ENCODE results near the gene TEC. TPM values are rescaled to one million over a fixed set of nuclear protein-coding genes. Genes with fewer than 3 reads are reported as not detected.

TEC gene
- total and polyA plus RNA-seq, 4 experiments from 2014 or later = 0.87 to 4.2 (median 2.3) TPM

- no peak overlapping the region for H3K4me3 Mint-ChIP-seq
- peaks cover 0 to 7% (median under 1%) of the 10 kb centered on the region in 8 donors for H3K9me3 Mint-ChIP-seq
- intact Hi-C loops (cut with micrococcal nuclease) = no loop called here
- no peaks in the 10 kb centered on the region for H3K4me1 ChIP-seq (ENCODE audit: insufficient read depth, low read length)
- H3K9me3 ChIP-seq (ENCODE audit: control insufficient read depth in 1 of 2, low read length in 2 of 2) = no peaks in the 10 kb centered on the region
- DNase-seq = no peak
- no peak overlapping the region for H3K27ac Mint-ChIP-seq
- no peak overlapping the region for H3K27ac ChIP-seq (ENCODE audit: low read depth, low read length)
- POLR2A ChIA-PET (ENCODE audit: partially characterized antibody) = interaction anchor here (0.6 kb wide), 1 partner anchor 47 kb away, joined by 3 read pairs; no protein-coding TSS in a partner anchor
- no peaks in the 10 kb centered on the region for H3K36me3 ChIP-seq (ENCODE audit: insufficient read depth, low read length)
- H3K4me1 Mint-ChIP-seq = peaks cover 1 to 10% (median 7%) of the 10 kb centered on the region in 4 donors
- H3K4me3 ChIP-seq (ENCODE audit: low read length in 2 of 2) = no peak overlapping the region
- peaks cover 0 to 9% of the 10 kb centered on the region in 2 donors for H3K36me3 Mint-ChIP-seq
- CTCF ChIA-PET (ENCODE audit: partially characterized antibody) = interaction anchor here (1.0 kb wide), 1 partner anchor 20 kb away, joined by 3 read pairs; no protein-coding TSS in a partner anchor
- H3K27me3 ChIP-seq (ENCODE audit: insufficient read depth, low read length) = no peaks in the 10 kb centered on the region
- peaks cover 4 to 7% of the 10 kb centered on the region in 2 donors for H3K27me3 Mint-ChIP-seq
Measured at GRCh38 chr4:48196758-48197504, 72.7 kb downstream of the TEC start.

GRCh38 chr4:48195853-48196252 is 73.8 kb downstream of the TEC start:
- peaks cover 0 to under 1% (median 0%) of the 10 kb centered on the region in 8 donors for H3K9me3 Mint-ChIP-seq

GRCh38 chr4:48195374-48195773 is 74.3 kb downstream of the TEC start:
- DNase-seq = no peak
- no peaks in the 10 kb centered on the region for H3K36me3 ChIP-seq (ENCODE audit: insufficient read depth, low read length)
- Mint-ChIP-seq H3K27me3 (peaks cover 0 to 1% of the 10 kb centered on the region in 2 donors), H3K9me3 (no peaks in the 10 kb centered on the region), H3K4me3 (no peak overlapping the region), H3K36me3 (no peaks in the 10 kb centered on the region), H3K4me1 (peaks cover 1 to 10% (median 7%) of the 10 kb centered on the region in 4 donors), H3K27ac (no peak overlapping the region)
- ChIA-PET POLR2A (ENCODE audit: partially characterized antibody) (interaction anchor here (0.5 kb wide), 1 partner anchor 463 kb away, joined by 3 read pairs; no protein-coding TSS in a partner anchor), CTCF (ENCODE audit: partially characterized antibody) (interaction anchor here (0.8 to 1.1 kb wide), 2 partner anchors 10 to 15 kb away, joined by 3 read pairs; no protein-coding TSS in a partner anchor)
- H3K4me3 ChIP-seq (ENCODE audit: low read length in 2 of 2) = no peak overlapping the region
- H3K4me1 ChIP-seq (ENCODE audit: insufficient read depth, low read length) = no peaks in the 10 kb centered on the region
- intact Hi-C loops (cut with micrococcal nuclease) = no loop called here
- no peaks in the 10 kb centered on the region for H3K27me3 ChIP-seq (ENCODE audit: insufficient read depth, low read length)
- H3K9me3 ChIP-seq (ENCODE audit: control insufficient read depth in 1 of 2, low read length in 2 of 2) = no peaks in the 10 kb centered on the region
- H3K27ac ChIP-seq (ENCODE audit: low read depth, low read length) = no peak overlapping the region

More at GRCh38 chr4:48195853-48196252, 73.8 kb downstream of the TEC start:
- Histone ChIP-seq H3K4me1 (ENCODE audit: insufficient read depth, low read length) (no peaks in the 10 kb centered on the region), H3K4me3 (ENCODE audit: low read length in 2 of 2) (no peak overlapping the region), H3K9me3 (ENCODE audit: control insufficient read depth in 1 of 2, low read length in 2 of 2) (no peaks in the 10 kb centered on the region), H3K36me3 (ENCODE audit: insufficient read depth, low read length) (no peaks in the 10 kb centered on the region), H3K27ac (ENCODE audit: low read depth, low read length) (no peak overlapping the region), H3K27me3 (ENCODE audit: insufficient read depth, low read length) (no peaks in the 10 kb centered on the region)
- Mint-ChIP-seq H3K36me3 (peaks cover 0 to under 1% of the 10 kb centered on the region in 2 donors), H3K4me1 (peaks cover 1 to 10% (median 7%) of the 10 kb centered on the region in 4 donors), H3K4me3 (no peak overlapping the region), H3K27ac (no peak overlapping the region), H3K27me3 (peaks cover under 1 to 1% of the 10 kb centered on the region in 2 donors)
- CTCF ChIA-PET (ENCODE audit: partially characterized antibody) = interaction anchor here (0.8 to 1.1 kb wide), 3 partner anchors 9 to 21 kb away, joined by 3 read pairs; no protein-coding TSS in a partner anchor
- POLR2A ChIA-PET (ENCODE audit: partially characterized antibody) = interaction anchor here (0.5 kb wide), 1 partner anchor 464 kb away, joined by 3 read pairs; no protein-coding TSS in a partner anchor
- no peak for DNase-seq
- intact Hi-C loops (cut with micrococcal nuclease) = no loop called here

GRCh38 chr4:48194971-48195370 is 74.7 kb downstream of the TEC start:
- H3K27me3 ChIP-seq (ENCODE audit: insufficient read depth, low read length) = no peaks in the 10 kb centered on the region
- intact Hi-C loops (cut with micrococcal nuclease) = no loop called here
- H3K4me1 Mint-ChIP-seq = peaks cover 1 to 10% (median 7%) of the 10 kb centered on the region in 4 donors
- no peak overlapping the region for H3K4me3 ChIP-seq (ENCODE audit: low read length in 2 of 2)
- ChIA-PET CTCF (ENCODE audit: partially characterized antibody) (interaction anchor here (1.1 kb wide), 1 partner anchor 15 kb away, joined by 3 read pairs; no protein-coding TSS in a partner anchor), POLR2A (ENCODE audit: partially characterized antibody) (no interaction called here)
- H3K9me3 Mint-ChIP-seq = no peaks in the 10 kb centered on the region
- no peaks in the 10 kb centered on the region for H3K36me3 Mint-ChIP-seq
- no peaks in the 10 kb centered on the region for H3K9me3 ChIP-seq (ENCODE audit: control insufficient read depth in 1 of 2, low read length in 2 of 2)
- no peak for DNase-seq
- H3K27ac ChIP-seq (ENCODE audit: low read depth, low read length) = no peak overlapping the region
- H3K27ac Mint-ChIP-seq = no peak overlapping the region
- H3K36me3 ChIP-seq (ENCODE audit: insufficient read depth, low read length) = no peaks in the 10 kb centered on the region
- no peaks in the 10 kb centered on the region for H3K27me3 Mint-ChIP-seq
- H3K4me1 ChIP-seq (ENCODE audit: insufficient read depth, low read length) = no peaks in the 10 kb centered on the region
- no peak overlapping the region for H3K4me3 Mint-ChIP-seq

GRCh38 chr4:48193921-48194468 is 75.6 kb downstream of the TEC start:
- Mint-ChIP-seq H3K27me3 (no peaks in the 10 kb centered on the region), H3K4me3 (no peak overlapping the region), H3K4me1 (peaks cover 1 to 10% (median 7%) of the 10 kb centered on the region in 4 donors), H3K9me3 (no peaks in the 10 kb centered on the region), H3K27ac (no peak overlapping the region), H3K36me3 (no peaks in the 10 kb centered on the region)
- Histone ChIP-seq H3K27me3 (ENCODE audit: insufficient read depth, low read length) (no peaks in the 10 kb centered on the region), H3K4me3 (ENCODE audit: low read length in 2 of 2) (no peak overlapping the region), H3K36me3 (ENCODE audit: insufficient read depth, low read length) (no peaks in the 10 kb centered on the region), H3K27ac (ENCODE audit: low read depth, low read length) (no peak overlapping the region), H3K9me3 (ENCODE audit: control insufficient read depth in 1 of 2, low read length in 2 of 2) (no peaks in the 10 kb centered on the region), H3K4me1 (ENCODE audit: insufficient read depth, low read length) (no peaks in the 10 kb centered on the region)
- ChIA-PET CTCF (ENCODE audit: partially characterized antibody) (no interaction called here), POLR2A (ENCODE audit: partially characterized antibody) (no interaction called here)
- intact Hi-C loops (cut with micrococcal nuclease) = no loop called here
- DNase-seq = no peak

GRCh38 chr4:48193096-48193836 is 76.4 kb downstream of the TEC start:
- no peaks in the 10 kb centered on the region for H3K9me3 Mint-ChIP-seq
- H3K27me3 Mint-ChIP-seq = peaks cover 0 to 3% of the 10 kb centered on the region in 2 donors
- POLR2A ChIA-PET (ENCODE audit: partially characterized antibody) = no interaction called here
- intact Hi-C loops (cut with micrococcal nuclease) = no loop called here
- CTCF ChIA-PET (ENCODE audit: partially characterized antibody) = no interaction called here
- no peaks in the 10 kb centered on the region for H3K36me3 Mint-ChIP-seq
- no peak overlapping the region for H3K27ac Mint-ChIP-seq
- H3K9me3 ChIP-seq (ENCODE audit: control insufficient read depth in 1 of 2, low read length in 2 of 2) = no peaks in the 10 kb centered on the region
- no peaks in the 10 kb centered on the region for H3K4me1 ChIP-seq (ENCODE audit: insufficient read depth, low read length)
- peaks cover 1 to 10% (median 7%) of the 10 kb centered on the region in 4 donors for H3K4me1 Mint-ChIP-seq
- no peak overlapping the region for H3K4me3 ChIP-seq (ENCODE audit: low read length in 2 of 2)
- no peaks in the 10 kb centered on the region for H3K27me3 ChIP-seq (ENCODE audit: insufficient read depth, low read length)
- no peak overlapping the region for H3K27ac ChIP-seq (ENCODE audit: low read depth, low read length)
- no peaks in the 10 kb centered on the region for H3K36me3 ChIP-seq (ENCODE audit: insufficient read depth, low read length)
- H3K4me3 Mint-ChIP-seq = no peak overlapping the region
- no peak for DNase-seq

- no peak overlapping the region for H3K4me3 Mint-ChIP-seq
- peaks cover 0 to 3% of the 10 kb centered on the region in 2 donors for H3K27me3 Mint-ChIP-seq
- peaks cover 1 to 10% (median 7%) of the 10 kb centered on the region in 4 donors for H3K4me1 Mint-ChIP-seq
- H3K9me3 ChIP-seq (ENCODE audit: control insufficient read depth in 1 of 2, low read length in 2 of 2) = no peaks in the 10 kb centered on the region
- no peaks in the 10 kb centered on the region for H3K36me3 Mint-ChIP-seq
- ChIA-PET CTCF (ENCODE audit: partially characterized antibody) (no interaction called here), POLR2A (ENCODE audit: partially characterized antibody) (no interaction called here)
- DNase-seq = no peak
- no peak overlapping the region for H3K4me3 ChIP-seq (ENCODE audit: low read length in 2 of 2)
- intact Hi-C loops (cut with micrococcal nuclease) = no loop called here
- no peaks in the 10 kb centered on the region for H3K9me3 Mint-ChIP-seq
- H3K36me3 ChIP-seq (ENCODE audit: insufficient read depth, low read length) = no peaks in the 10 kb centered on the region
- H3K27me3 ChIP-seq (ENCODE audit: insufficient read depth, low read length) = no peaks in the 10 kb centered on the region
- H3K27ac Mint-ChIP-seq = no peak overlapping the region
- no peaks in the 10 kb centered on the region for H3K4me1 ChIP-seq (ENCODE audit: insufficient read depth, low read length)
- no peak overlapping the region for H3K27ac ChIP-seq (ENCODE audit: low read depth, low read length)
Measured at GRCh38 chr4:48191758-48192157, 77.9 kb downstream of the TEC start.

Measured in CD4-positive, alpha-beta memory T cell (primary cell).